SK-N-SH (cell line): ENCODE data around the gene GSG1L2. TPM values are rescaled to one million over a fixed set of nuclear protein-coding genes. Genes with fewer than 3 reads are reported as not detected.

Experiments used
- CTCF ChIA-PET: fragments of 300-600, 350-600 bp; formaldehyde crosslinking; extraction: SDS; loops from one replicate; lab custom pipeline; 2021; lab: Yijun Ruan, JAX
- POLR2A ChIA-PET: fragments of 350-600 bp; sonication (Branson Sonifier 250); formaldehyde crosslinking; extraction: SDS; loops from one replicate; lab custom pipeline; 2020; ENCODE audit warnings: antibody characterized with exemption, inconsistent platforms; lab: Yijun Ruan, JAX
- DNase-seq: peaks from one replicate; pipeline ENCODE4 v3.0.0; 2012
- H2AFZ ChIP-seq: fragments of 200-600 bp; sonication (generic); 2 replicates; pipeline ENCODE4 v1.8.1; 2016; ENCODE audit warnings: antibody characterized with exemption, mild to moderate bottlenecking, low read depth
- H3F3A ChIP-seq: fragments of 200-600 bp; sonication (generic); replicated peaks from 2 replicates; pipeline ENCODE3; 2016; ENCODE audit warnings: antibody characterized with exemption, mild to moderate bottlenecking; ENCODE audit not compliant: insufficient read depth
- H3K27ac ChIP-seq, 2 experiments: fragments of 200-500 bp in 1 of 2; fragments of 200-600 bp in 1 of 2; sonication (Bioruptor generic) in 1 of 2; sonication (generic), shearing (Covaris generic) in 1 of 2; 2 replicates each; pipeline versions ENCODE4 v1.5.1 to v1.6.1; 2014 to 2016; ENCODE audit warnings: low read depth in 2 of 2, inconsistent platforms in 1 of 2, low read length in 1 of 2, mild to moderate bottlenecking in 1 of 2, mixed read lengths in 1 of 2
- H3K27me3 ChIP-seq: fragments of 200-600 bp; sonication (generic), shearing (Covaris generic); 2 replicates; pipeline ENCODE4 v1.6.1; 2016; ENCODE audit warnings: mixed run types; ENCODE audit not compliant: insufficient read depth
- H3K36me3 ChIP-seq, 2 experiments: fragments of 200-500 bp in 1 of 2; fragments of 200-600 bp in 1 of 2; sonication (Bioruptor generic) in 1 of 2; sonication (generic) in 1 of 2; replicated peaks in 1 of 2; 2 replicates each; pipeline versions ENCODE3 to v1.5.1; 2014 to 2016; ENCODE audit warnings: low read length in 1 of 2, mild to moderate bottlenecking in 1 of 2; ENCODE audit not compliant: insufficient read depth in 2 of 2, control insufficient read depth in 1 of 2
- H3K4me1 ChIP-seq, 2 experiments: fragments of 200-500 bp in 1 of 2; fragments of 200-600 bp in 1 of 2; sonication (Bioruptor generic) in 1 of 2; sonication (generic), shearing (Covaris generic) in 1 of 2; 2 replicates each; pipeline versions ENCODE4 v1.5.1 to v1.6.1; 2014 to 2016; ENCODE audit warnings: low read depth in 1 of 2, low read length in 1 of 2, mixed run types in 1 of 2; ENCODE audit not compliant: insufficient read depth in 2 of 2, control insufficient read depth in 1 of 2
- H3K4me2 ChIP-seq: fragments of 200-600 bp; sonication (generic), shearing (Covaris generic); 2 replicates; pipeline ENCODE4 v1.6.1; 2017; ENCODE audit warnings: mixed run types
- H3K4me3 ChIP-seq, 2 experiments: fragments of 200-500 bp in 1 of 2; fragments of 200-600 bp in 1 of 2; sonication (Bioruptor generic) in 1 of 2; sonication (generic), shearing (Covaris generic) in 1 of 2; 2 replicates each; pipeline versions ENCODE4 v1.5.1 to v1.8.1; 2014 to 2016; ENCODE audit warnings: low read depth in 2 of 2, inconsistent platforms in 1 of 2, low read length in 1 of 2, mild to moderate bottlenecking in 1 of 2, mixed read lengths in 1 of 2, moderate library complexity in 1 of 2
- H3K79me2 ChIP-seq: fragments of 200-600 bp; sonication (generic); 2 replicates; pipeline ENCODE4 v1.8.1; 2017; ENCODE audit warnings: mild to moderate bottlenecking; ENCODE audit not compliant: insufficient read depth
- H3K9ac ChIP-seq: fragments of 200-600 bp; sonication (generic); 2 replicates; pipeline ENCODE4 v1.6.1; 2017; ENCODE audit warnings: mixed run types
- H3K9me2 ChIP-seq: fragments of 200-600 bp; sonication (generic); 2 replicates; pipeline ENCODE4 v1.6.1; 2017; ENCODE audit warnings: mixed run types
- H3K9me3 ChIP-seq: fragments of 200-600 bp; sonication (generic); 2 replicates; pipeline ENCODE4 v1.6.1; 2017; ENCODE audit warnings: mixed run types, mild to moderate bottlenecking, moderate library complexity
- H4K20me1 ChIP-seq: fragments of 200-600 bp; sonication (generic); 2 replicates; pipeline ENCODE4 v1.6.1; 2017; ENCODE audit warnings: mild to moderate bottlenecking, mixed run types; ENCODE audit not compliant: insufficient read depth
- EP300 ChIP-seq, 2 experiments: IDR thresholded peaks; 2 replicates each; pipeline versions ENCODE4 v1.4.0 to v1.6.1; 2012; ENCODE audit warnings: borderline replicate concordance in 1 of 2, low read depth in 1 of 2, low read length in 1 of 2
- MEF2A ChIP-seq: IDR thresholded peaks from 2 replicates; pipeline ENCODE4 v1.4.0; 2012; ENCODE audit warnings: low read depth, borderline replicate concordance
- RCOR1 ChIP-seq: fragments of 150-350 bp; IDR thresholded peaks from 2 replicates; pipeline ENCODE4 v1.6.1; 2017; ENCODE audit warnings: antibody characterized with exemption, low read length
- RFX5 ChIP-seq: IDR thresholded peaks from 2 replicates; pipeline ENCODE4 v1.6.1; 2012; ENCODE audit warnings: mild to moderate bottlenecking, improper control_type of control experiment, low read length
- RXRA ChIP-seq: IDR thresholded peaks from 2 replicates; pipeline ENCODE4 v1.4.0; 2012; ENCODE audit warnings: low read depth, mild to moderate bottlenecking, borderline replicate concordance
- SIN3A ChIP-seq: IDR thresholded peaks from 2 replicates; pipeline ENCODE4 v1.6.1; 2012; ENCODE audit warnings: low read depth, mild to moderate bottlenecking, low read length, moderate library complexity, borderline replicate concordance
- SMC3 ChIP-seq: IDR thresholded peaks from 2 replicates; pipeline ENCODE4 v1.6.1; 2012; ENCODE audit warnings: low read depth, low read length, improper control_type of control experiment
- TAF1 ChIP-seq: IDR thresholded peaks from 2 replicates; pipeline ENCODE4 v1.6.1; 2012; ENCODE audit warnings: low read depth, mild to moderate bottlenecking, low read length, moderate library complexity, borderline replicate concordance
- TCF12 ChIP-seq: IDR thresholded peaks from 2 replicates; pipeline ENCODE4 v1.4.0; 2012
- TEAD4 ChIP-seq: IDR thresholded peaks from 2 replicates; pipeline ENCODE4 v1.4.0; 2012; ENCODE audit warnings: mild to moderate bottlenecking, borderline replicate concordance; ENCODE audit not compliant: insufficient read depth
- WGBS: methylation state at CpG from one replicate; pipeline ENCODE4 v1.1.6; 2017; ENCODE audit warnings: low lambda C conversion rate; 5-methylcytosine and 5-hydroxymethylcytosine counted together
- polyA plus RNA-seq, 3 experiments: library from polyadenylated mRNA; depleted of rRNA; stranded (reverse); fragments of >200 nt; gene quantifications; 2 replicates each; pipeline ENCODE4 v1.2.3, GENCODE V29; 2012
- TF ChIP-seq, protein P1 (sequence below): fragments of 200-600 bp; sonication (generic); IDR thresholded peaks from 2 replicates; pipeline ENCODE4 v1.6.1; 2017; ENCODE audit warnings: antibody characterized with exemption, mild to moderate bottlenecking, moderate library complexity
- TF ChIP-seq, protein P2 (sequence below): fragments of 150-350 bp; IDR thresholded peaks from 2 replicates; pipeline ENCODE4 v1.6.1; 2017; ENCODE audit warnings: antibody characterized with exemption, low read length, low read depth, borderline replicate concordance
- TF ChIP-seq, protein P3 (sequence below): IDR thresholded peaks from 2 replicates; pipeline ENCODE4; 2012
- TF ChIP-seq, protein P4 (sequence below): IDR thresholded peaks from 2 replicates; pipeline ENCODE4 v1.4.0; 2012; ENCODE audit warnings: low read depth

Gene GSG1L2
- polyA plus RNA-seq, 1 of the 3 experiments (the other 2 are of a cell fraction): not detected

DNA sequence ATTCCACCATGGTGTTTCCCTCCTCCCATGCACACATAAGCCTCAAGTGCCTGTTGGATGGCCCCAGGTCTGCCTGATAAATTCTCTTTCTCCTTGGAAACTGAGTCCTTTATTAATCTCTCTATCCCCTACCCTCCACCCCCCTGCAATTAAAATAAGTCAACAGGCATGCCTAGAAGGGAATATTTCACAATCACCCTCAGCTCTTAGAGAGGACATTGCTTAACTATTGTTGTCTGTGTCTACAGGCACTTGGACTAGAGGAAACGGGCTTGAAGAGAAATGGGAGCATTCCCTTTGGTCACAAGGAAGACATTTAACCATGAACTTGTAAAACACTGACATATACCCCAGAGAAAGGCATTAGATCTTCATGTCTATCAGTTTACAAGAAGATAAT is 43.7 kb upstream of the GSG1L2 start:
- WGBS: 0% methylated on average over 1 of the region's 1 CpG
- Histone ChIP-seq H3K4me3 (no peak overlapping the region), H3K9ac (no peak overlapping the region), H2AFZ (no peak overlapping the region), H3K4me2 (no peak overlapping the region), H4K20me1 (no peaks in the 10 kb centered on the region), H3F3A (no peaks in the 10 kb centered on the region), H3K27me3 (no peaks in the 10 kb centered on the region), H3K27ac (no peak overlapping the region), H3K9me2 (no peaks in the 10 kb centered on the region), H3K9me3 (no peaks in the 10 kb centered on the region), H3K79me2 (no peaks in the 10 kb centered on the region), H3K36me3 (no peaks in the 10 kb centered on the region), H3K4me1 (no peaks in the 10 kb centered on the region)
- TF ChIP-seq TAF1 (no peak), TEAD4 (no peak), TCF12 (no peak), SMC3 (no peak), RFX5 (no peak), RXRA (no peak), RCOR1 (no peak), SIN3A (no peak), MEF2A (no peak)
- TF ChIP-seq, protein P1, sequence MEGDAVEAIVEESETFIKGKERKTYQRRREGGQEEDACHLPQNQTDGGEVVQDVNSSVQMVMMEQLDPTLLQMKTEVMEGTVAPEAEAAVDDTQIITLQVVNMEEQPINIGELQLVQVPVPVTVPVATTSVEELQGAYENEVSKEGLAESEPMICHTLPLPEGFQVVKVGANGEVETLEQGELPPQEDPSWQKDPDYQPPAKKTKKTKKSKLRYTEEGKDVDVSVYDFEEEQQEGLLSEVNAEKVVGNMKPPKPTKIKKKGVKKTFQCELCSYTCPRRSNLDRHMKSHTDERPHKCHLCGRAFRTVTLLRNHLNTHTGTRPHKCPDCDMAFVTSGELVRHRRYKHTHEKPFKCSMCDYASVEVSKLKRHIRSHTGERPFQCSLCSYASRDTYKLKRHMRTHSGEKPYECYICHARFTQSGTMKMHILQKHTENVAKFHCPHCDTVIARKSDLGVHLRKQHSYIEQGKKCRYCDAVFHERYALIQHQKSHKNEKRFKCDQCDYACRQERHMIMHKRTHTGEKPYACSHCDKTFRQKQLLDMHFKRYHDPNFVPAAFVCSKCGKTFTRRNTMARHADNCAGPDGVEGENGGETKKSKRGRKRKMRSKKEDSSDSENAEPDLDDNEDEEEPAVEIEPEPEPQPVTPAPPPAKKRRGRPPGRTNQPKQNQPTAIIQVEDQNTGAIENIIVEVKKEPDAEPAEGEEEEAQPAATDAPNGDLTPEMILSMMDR: no peak
- TF ChIP-seq, protein P2, sequence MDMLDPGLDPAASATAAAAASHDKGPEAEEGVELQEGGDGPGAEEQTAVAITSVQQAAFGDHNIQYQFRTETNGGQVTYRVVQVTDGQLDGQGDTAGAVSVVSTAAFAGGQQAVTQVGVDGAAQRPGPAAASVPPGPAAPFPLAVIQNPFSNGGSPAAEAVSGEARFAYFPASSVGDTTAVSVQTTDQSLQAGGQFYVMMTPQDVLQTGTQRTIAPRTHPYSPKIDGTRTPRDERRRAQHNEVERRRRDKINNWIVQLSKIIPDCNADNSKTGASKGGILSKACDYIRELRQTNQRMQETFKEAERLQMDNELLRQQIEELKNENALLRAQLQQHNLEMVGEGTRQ: no peak
- TF ChIP-seq, protein P3, sequence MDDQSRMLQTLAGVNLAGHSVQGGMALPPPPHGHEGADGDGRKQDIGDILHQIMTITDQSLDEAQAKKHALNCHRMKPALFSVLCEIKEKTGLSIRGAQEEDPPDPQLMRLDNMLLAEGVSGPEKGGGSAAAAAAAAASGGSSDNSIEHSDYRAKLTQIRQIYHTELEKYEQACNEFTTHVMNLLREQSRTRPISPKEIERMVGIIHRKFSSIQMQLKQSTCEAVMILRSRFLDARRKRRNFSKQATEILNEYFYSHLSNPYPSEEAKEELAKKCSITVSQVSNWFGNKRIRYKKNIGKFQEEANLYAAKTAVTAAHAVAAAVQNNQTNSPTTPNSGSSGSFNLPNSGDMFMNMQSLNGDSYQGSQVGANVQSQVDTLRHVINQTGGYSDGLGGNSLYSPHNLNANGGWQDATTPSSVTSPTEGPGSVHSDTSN: no peak
- TF ChIP-seq, protein P4, sequence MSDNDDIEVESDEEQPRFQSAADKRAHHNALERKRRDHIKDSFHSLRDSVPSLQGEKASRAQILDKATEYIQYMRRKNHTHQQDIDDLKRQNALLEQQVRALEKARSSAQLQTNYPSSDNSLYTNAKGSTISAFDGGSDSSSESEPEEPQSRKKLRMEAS: no peak
- CTCF ChIA-PET: no interaction called here
- DNase-seq: no peak
- POLR2A ChIA-PET: no interaction called here

DNA sequence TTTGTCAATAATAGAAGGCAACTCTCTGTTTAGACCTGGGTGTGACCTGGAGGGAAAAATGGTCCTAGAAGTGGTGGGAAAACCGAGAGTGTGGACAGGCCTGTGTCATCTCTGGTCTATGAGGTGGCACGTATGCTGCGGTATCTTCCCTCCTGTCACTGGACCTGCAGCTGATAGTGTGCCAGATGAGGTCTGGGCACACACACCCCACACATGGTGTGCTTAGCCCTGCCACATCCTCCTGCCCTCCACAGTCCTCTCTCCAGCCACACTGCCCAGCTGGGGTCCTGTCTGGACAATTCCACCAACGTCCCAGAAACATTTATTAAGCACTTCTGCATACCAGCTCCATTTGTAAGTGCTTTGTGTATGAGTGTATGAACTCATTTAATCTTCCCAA is 41.1 kb upstream of the GSG1L2 start:
- CTCF ChIA-PET: no interaction called here
- H3K4me3 ChIP-seq: no peak overlapping the region
- H3K36me3 ChIP-seq: no peaks in the 10 kb centered on the region
- no peak overlapping the region for H2AFZ ChIP-seq
- no peaks in the 10 kb centered on the region for H3K79me2 ChIP-seq
- H3K27me3 ChIP-seq: no peaks in the 10 kb centered on the region
- H3K27ac ChIP-seq: no peak overlapping the region
- H4K20me1 ChIP-seq: no peaks in the 10 kb centered on the region
- H3K4me1 ChIP-seq: no peaks in the 10 kb centered on the region
- POLR2A ChIA-PET: no interaction called here
- no peaks in the 10 kb centered on the region for H3K9me2 ChIP-seq
- 12% methylated on average over 4 of the region's 4 CpGs for WGBS
- no peak overlapping the region for H3K9ac ChIP-seq
- no peak for DNase-seq
- no peak overlapping the region for H3K4me2 ChIP-seq
- no peaks in the 10 kb centered on the region for H3F3A ChIP-seq
- H3K9me3 ChIP-seq: no peaks in the 10 kb centered on the region
- no peak for TF ChIP-seq TEAD4
- no peak for TF ChIP-seq EP300 (IDR thresholded peaks at IDR 0.05; ENCODE audit: borderline replicate concordance in 1 of 2, low read depth in 1 of 2, low read length in 1 of 2)
